Brain microvascular endothelial cell (primary cell): ENCODE results near the gene SV2B.

Experiments used
- DNase-seq: peaks from one replicate; pipeline ENCODE4 v3.0.0-alpha.2; 2020
- H3K27ac ChIP-seq: fragments of 250-450 bp; sonication (Bioruptor Pico); 2 replicates; pipeline ENCODE4 v1.5.1; 2020; ENCODE audit warnings: mild to moderate bottlenecking, moderate library complexity
- H3K27me3 ChIP-seq: fragments of 250-450 bp; sonication (Bioruptor Pico); replicated peaks from 2 replicates; pipeline ENCODE4 v1.5.1; 2020; ENCODE audit warnings: mild to moderate bottlenecking
- H3K36me3 ChIP-seq: fragments of 250-450 bp; sonication (Bioruptor Pico); replicated peaks from 2 replicates; pipeline ENCODE4 v1.5.1; 2020; ENCODE audit warnings: mild to moderate bottlenecking
- H3K4me3 ChIP-seq: 2 replicates; pipeline ENCODE4 v1.5.1; 2011; ENCODE audit warnings: low read depth, mild to moderate bottlenecking, control low read depth, low read length, moderate library complexity
- in situ Hi-C: cut with HindIII; loops from 2 replicates; pipeline ENCODE4 v1.10.0; 2017; ENCODE audit warnings: low sequenced_read_pairs, low pct_ligation_motif_present
- TF ChIP-seq, protein P1 (sequence below): IDR thresholded peaks from 2 replicates; pipeline ENCODE4 v1.5.1; 2011; ENCODE audit warnings: low read depth, mild to moderate bottlenecking, moderate library complexity, low read length, control low read depth, inconsistent platforms; ENCODE audit errors: missing control alignments

Gene SV2B

DNA sequence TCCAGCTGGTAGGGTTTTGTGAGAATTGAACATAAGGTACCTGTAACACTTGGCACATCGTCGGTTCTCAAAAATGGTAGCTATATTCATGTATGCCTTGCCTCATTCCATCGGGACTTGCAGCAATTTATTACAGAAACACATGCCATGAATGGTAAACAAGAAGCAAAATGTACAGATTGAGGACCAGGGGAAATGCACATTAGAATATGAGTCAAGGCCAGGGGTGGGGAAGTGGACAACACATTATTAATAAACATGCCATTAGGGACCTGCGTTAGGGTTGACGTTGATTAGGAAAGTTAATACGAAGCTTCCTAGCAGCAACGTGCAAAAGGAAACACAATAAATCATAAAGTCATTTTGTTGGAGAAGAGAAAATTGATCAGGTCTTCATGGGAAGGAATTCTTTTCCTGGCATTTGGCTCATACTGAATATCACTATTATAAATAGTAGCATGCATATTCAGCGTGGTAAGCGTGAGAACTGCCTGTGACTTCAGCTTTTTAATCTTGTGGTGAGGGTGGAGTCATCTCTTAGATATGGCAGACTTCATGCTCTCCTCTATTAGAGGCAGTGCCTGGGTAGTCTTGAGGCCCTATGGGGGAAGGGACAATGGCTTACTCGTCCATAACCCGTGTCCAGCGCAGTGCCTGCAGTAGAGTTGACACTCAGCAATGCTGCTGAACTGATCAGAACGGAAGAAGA lies 184.9 kb downstream of the SV2B start:
- H3K27me3 ChIP-seq: no peaks in the 10 kb centered on the region
- in situ Hi-C loops: no loop called here
- H3K36me3 ChIP-seq: no peaks in the 10 kb centered on the region
- no peak overlapping the region for H3K4me3 ChIP-seq
- DNase-seq: no peak
- H3K27ac ChIP-seq: no peak overlapping the region
- TF ChIP-seq, protein P1, sequence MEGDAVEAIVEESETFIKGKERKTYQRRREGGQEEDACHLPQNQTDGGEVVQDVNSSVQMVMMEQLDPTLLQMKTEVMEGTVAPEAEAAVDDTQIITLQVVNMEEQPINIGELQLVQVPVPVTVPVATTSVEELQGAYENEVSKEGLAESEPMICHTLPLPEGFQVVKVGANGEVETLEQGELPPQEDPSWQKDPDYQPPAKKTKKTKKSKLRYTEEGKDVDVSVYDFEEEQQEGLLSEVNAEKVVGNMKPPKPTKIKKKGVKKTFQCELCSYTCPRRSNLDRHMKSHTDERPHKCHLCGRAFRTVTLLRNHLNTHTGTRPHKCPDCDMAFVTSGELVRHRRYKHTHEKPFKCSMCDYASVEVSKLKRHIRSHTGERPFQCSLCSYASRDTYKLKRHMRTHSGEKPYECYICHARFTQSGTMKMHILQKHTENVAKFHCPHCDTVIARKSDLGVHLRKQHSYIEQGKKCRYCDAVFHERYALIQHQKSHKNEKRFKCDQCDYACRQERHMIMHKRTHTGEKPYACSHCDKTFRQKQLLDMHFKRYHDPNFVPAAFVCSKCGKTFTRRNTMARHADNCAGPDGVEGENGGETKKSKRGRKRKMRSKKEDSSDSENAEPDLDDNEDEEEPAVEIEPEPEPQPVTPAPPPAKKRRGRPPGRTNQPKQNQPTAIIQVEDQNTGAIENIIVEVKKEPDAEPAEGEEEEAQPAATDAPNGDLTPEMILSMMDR: no peak

DNA sequence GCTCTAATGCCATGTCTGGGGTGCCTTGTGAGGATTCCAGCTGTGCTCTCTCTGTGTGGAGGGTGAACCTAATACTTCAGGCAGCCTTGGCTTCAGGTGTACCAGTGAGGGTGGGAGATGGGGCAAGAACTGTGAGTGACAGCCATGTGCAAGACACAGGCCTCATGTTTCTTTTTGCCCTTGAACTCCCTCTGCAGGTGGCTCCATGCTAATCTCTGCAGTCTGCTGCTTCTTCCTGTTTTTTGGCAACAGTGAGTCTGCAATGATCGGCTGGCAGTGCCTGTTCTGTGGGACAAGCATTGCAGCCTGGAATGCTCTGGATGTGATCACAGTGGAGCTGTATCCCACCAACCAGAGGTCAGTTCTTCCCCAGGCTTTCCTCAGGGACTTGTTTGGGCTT lies 189.3 kb downstream of the SV2B start:
- Histone ChIP-seq H3K27me3 (no peaks in the 10 kb centered on the region), H3K27ac (no peak overlapping the region), H3K4me3 (no peak overlapping the region), H3K36me3 (no peaks in the 10 kb centered on the region)
- no peak for DNase-seq
- in situ Hi-C loops: no loop called here
- TF ChIP-seq, protein P1: no peak

DNA sequence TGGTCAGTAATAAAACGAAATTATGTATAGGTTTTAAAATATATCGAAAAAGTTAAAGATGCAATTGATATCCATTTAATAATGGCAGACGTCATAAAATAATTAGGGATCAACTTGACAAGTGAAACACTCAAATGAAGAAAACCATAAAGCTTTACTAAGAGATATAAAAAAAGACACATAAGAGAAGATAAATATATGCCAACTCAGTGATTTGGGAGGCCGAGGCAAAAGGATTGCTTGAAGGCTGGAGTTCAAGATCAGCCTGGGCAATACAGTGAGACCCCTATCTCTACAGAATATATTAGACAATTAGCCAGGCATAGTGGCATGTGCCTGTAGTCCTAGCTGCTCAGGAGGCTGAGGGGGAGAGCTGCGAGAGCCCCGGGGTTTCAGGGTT lies 190.5 kb downstream of the SV2B start:
- DNase-seq: no peak
- H3K4me3 ChIP-seq: no peak overlapping the region
- no peak overlapping the region for H3K27ac ChIP-seq
- TF ChIP-seq, protein P1: no peak
- H3K36me3 ChIP-seq: no peaks in the 10 kb centered on the region
- no peaks in the 10 kb centered on the region for H3K27me3 ChIP-seq
- in situ Hi-C loops: no loop called here

DNA sequence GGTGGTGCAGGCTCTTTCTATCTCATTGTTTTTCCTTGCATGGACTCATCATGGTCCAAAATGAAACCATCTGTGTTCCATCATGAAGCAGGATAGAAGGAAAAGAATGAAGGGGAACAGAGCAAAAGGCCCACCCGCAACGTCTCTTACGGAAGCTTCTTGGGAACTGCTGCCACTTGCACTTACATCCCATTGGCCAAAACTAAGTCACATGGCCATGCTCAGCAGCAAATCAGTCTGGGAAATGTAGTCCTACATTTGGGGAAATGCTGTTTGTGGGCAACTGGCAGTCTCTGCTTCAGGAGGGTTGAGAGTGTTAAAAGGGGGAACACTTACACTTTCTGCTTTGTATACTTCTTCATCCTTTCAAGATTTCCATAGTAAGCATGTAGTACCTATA lies 191.6 kb downstream of the SV2B start:
- TF ChIP-seq, protein P1: no peak
- H3K36me3 ChIP-seq: no peaks in the 10 kb centered on the region
- no peaks in the 10 kb centered on the region for H3K27me3 ChIP-seq
- DNase-seq: no peak
- H3K27ac ChIP-seq: no peak overlapping the region
- no peak overlapping the region for H3K4me3 ChIP-seq
- in situ Hi-C loops: no loop called here

DNA sequence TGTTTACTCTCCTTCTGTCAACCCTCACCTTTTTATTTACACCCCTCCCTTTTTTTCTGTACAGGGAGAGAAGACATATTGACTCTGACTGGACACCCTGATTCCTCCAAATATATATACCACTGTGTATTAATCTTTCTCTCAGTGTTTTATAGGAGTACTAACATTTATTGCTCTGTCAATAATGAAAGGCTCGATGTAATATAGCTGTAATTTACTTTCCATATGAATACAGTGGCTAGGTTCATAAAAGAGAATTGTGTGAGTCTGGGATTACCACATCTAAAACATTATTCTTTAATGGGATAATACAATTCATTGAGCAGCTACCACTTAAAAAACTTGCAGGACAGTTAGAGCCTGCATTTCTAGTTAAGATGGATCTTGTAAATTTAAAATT lies 194.3 kb downstream of the SV2B start:
- in situ Hi-C loops: no loop called here
- Histone ChIP-seq H3K36me3 (no peaks in the 10 kb centered on the region), H3K27me3 (no peaks in the 10 kb centered on the region), H3K4me3 (no peak overlapping the region), H3K27ac (no peak overlapping the region)
- DNase-seq: no peak
- TF ChIP-seq, protein P1: no peak

DNA sequence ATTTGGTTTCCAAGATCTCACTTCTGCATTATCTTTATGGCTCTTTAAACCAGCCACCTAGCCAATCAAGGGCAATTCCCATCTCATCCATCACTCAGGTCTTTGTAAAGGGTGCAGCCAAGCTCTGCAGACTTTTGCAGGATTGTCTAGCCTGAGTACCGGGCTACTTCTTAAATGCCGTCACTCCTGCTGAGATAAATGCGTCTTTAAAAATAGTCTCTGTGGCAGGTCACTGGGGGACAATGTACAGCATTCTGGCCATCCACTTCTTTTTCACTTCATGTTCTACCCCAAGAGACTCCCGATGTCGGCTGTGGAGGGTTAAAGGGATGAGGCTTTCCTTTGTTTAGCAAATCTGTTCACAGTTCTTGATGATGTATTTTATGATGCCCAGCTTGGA lies 194.7 kb downstream of the SV2B start:
- Histone ChIP-seq H3K4me3 (no peak overlapping the region), H3K27me3 (no peaks in the 10 kb centered on the region), H3K36me3 (no peaks in the 10 kb centered on the region), H3K27ac (no peak overlapping the region)
- in situ Hi-C loops: no loop called here
- TF ChIP-seq, protein P1: no peak
- DNase-seq: no peak
